Activated gamma-delta T cell (primary cell): Measurements from ENCODE around the gene CIP2A.

Experiments
- DNase-seq: peaks from one replicate; lab custom pipeline; 2025; lab: John Stamatoyannopoulos, UW

CIP2A gene

DNA sequence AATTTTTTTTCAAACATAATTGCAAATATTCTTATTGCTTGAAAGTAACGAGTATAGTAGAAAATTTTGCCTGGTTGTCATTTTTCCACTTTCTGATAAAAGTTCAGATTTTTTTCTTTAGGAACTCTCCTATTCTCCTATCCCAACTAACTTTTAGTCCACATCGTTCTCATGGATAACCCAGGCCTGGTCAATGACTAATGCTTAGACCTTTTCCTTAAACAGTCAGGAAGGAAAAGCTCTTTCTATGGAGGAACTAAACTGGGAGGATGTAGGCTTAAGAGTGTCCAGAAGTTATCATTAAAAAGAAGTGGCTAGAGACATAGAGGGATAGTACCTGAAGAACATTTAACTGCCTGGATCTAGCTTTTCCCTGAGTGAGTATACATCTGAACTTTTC, 26.7 kb downstream of the CIP2A start:
- DNase-seq, result no peak

- DNase-seq, result no peak
These were observed 33.2 kb downstream of the CIP2A start for GRCh38 chr3:108555966-108556581.

DNA sequence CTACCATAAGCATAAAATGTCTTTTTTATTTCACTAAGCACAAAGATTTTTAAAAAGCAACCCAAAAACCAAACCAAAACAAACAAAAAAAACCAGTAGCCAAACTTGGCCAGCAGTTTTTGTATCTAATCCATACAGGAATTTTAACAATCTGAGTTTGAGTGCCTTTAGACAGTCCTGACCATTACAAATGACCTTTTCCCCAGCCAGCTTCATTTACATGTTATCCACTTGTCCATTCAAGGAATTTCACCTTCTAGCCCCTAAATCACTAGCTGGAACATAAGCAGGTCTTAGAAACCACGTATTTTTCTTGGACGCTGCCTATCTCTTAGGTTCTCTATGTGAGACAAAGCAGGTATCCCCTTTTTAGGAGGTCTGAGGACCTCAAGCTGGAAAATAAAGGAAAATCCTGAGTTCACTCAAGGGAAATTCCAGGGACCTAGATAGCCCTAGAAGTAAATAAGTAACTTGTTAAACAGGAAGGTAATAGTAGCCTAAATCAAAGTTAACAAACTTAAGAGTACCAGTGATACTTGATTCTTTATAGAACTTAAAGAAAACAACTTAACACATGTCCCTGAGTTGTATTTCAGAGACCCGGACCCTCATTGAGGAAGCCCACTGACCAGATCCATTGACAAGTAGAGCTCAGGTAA, 34.2 kb downstream of the CIP2A start:
- no peak for DNase-seq

- DNase-seq, result no peak
These were observed 35.0 kb downstream of the CIP2A start for GRCh38 chr3:108554229-108554628.

DNA sequence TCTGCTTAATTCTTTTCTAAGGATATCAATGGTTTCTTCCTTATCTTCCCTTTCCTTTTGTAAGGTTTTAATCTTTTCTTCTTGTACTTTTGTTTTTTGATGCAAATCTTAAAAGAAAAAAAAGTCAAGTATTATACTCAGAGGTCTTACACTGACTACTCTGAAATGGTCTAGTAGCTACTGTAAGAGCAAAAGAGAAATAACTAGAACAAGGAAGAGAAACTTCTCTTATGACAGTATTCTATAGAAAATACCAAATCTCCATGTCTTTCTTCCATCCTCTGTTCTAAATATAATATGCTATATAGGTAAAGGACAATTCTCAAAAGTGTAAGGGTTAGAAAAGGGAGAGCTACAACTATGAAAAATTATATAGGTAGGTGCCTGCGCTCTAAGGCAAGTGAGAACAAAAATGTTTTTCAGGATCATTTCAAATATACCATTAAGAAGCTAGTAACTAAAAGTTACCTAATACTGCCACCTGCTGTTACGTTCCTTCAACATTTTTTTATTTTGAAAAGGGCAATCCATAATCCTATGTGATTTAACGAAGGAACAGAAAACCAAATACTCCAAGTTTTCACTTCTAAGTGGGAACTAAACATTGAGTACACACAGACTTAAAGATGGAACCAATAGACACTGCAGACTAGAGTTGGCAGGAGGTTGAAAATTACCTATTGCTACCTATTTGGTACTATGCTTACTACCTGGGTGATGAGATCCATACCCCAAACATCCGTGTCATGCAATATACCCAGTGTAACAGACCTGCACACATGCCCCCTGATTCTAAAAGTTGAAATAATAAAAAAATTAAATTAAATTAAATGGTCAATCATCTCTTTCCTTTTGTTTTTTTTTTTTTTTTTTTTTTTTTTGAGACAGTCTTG, 36.7 kb downstream of the CIP2A start:
- no peak for DNase-seq

GRCh38 chr3:108548886-108549285, 40.4 kb downstream of the CIP2A start:
- DNase-seq, result no peak

DNA sequence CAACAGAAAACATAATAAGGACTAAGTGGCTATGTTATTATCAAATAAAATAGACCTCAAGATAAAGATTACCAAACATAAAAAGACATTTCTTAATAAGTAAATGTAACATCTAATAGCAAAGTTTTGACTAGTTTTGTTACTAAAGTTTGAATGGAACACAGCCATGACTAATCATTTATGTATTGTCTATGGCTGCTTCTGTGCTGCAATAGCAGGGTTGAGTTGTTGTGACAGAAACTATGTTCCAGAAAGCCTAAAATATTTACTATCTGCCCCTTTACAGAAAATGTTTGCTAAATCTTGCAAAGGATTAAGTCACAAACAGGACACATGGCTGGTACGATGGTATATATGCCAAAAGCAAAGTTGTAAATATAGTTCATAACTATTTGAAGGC, 40.9 kb downstream of the CIP2A start:
- no peak for DNase-seq

DNA sequence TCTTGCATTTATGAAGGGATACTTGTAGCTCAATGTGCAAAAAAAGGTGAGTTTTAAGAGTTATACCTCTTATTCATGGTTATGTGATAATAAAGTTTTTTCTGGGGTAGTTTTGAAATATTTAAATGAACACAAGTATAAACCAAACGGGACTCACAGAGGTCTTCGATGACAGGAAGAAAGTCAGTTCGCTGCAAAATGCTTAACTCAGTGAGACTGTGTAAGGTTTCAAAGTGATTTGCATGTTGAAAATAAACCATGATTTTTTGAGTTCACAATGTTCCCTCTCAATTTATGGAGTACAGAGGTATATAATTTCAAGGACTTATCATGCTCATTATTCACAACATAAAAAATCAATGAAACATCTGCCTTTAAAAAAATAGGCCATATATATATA, 42.5 kb downstream of the CIP2A start:
- no peak for DNase-seq

GRCh38 chr3:108546247-108546646, 43.0 kb downstream of the CIP2A start:
- no peak for DNase-seq

GRCh38 chr3:108538083-108538482, 51.2 kb downstream of the CIP2A start:
- no peak for DNase-seq

DNA sequence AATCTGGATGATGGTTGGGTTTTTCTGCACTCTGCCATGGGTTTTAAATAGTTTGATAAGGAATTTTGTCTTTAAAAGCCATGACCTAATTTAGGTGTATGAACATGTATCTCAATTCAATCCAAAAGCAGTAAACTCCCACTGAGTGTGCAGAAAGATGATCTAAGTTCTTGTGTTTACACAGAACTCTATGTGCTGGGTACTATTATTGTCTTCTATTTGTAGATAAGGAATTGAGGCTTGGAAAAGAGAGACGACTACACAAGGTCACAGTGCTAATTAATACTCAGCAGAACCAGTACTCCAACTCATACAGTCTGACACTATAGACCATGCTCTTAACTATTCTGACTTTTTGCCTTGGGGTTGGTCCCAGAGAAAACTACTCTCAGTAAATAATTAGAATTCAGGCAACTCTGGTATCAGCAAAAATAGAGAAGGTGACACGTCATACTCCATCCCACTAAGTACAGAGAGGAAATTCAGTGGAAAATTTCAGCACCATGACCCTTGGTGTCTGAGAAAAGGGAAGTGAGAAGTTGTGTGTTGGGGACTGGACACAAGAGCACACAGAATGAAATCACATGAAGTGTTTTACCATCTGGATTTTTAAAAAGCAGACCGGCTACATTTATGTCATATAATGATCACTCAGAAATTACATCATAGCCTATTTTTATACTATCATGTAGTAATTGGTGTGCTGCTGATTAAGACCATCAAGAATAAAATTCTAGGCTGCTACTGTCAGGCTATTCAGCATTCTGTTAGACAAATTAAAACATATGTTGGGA, 60.6 kb downstream of the CIP2A start:
- DNase-seq, result no peak

GRCh38 chr3:108527817-108528216, 61.4 kb downstream of the CIP2A start:
- DNase-seq, result no peak

- no peak for DNase-seq
These were observed 62.1 kb downstream of the CIP2A start for GRCh38 chr3:108527109-108527508.

GRCh38 chr3:108525971-108526370, 63.3 kb downstream of the CIP2A start:
- no peak for DNase-seq

DNA sequence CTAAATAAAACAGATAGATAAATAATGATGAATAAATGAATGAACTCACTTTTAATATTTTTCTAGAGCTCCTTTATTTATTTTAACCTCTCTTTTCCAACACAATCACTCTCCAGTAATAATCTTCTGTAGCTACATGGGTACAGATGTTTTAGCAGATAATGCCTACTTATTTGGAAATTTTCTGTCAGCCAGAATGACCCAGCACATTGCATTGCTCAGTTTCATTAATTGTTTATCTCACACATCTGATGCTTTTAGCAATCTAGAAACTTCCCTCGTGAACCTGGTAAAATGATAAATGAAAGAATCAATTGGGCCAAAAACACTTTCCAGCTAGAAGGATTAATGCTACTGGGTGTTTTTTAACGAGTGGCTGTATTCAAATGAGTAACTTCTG, 64.0 kb downstream of the CIP2A start:
- DNase-seq, result no peak

DNA sequence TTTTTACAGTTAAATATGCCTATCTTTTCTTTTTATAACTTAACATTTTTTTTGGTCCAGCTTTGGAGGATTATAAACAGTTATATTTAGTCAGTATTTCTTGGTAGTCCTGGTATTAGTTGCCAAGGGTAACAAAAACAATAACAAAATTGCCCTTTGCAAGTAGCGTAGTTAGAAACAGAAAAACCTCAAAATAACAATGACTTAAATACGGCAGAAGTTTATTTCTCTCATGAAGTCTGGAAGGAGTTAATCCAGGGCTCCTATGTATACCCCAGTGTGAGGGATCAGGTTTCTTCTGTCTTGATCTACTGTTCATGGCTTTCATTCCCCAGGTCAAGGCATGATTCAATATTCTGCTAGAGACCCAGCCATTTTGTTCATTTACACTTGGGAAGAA, 64.7 kb downstream of the CIP2A start:
- no peak for DNase-seq

DNA sequence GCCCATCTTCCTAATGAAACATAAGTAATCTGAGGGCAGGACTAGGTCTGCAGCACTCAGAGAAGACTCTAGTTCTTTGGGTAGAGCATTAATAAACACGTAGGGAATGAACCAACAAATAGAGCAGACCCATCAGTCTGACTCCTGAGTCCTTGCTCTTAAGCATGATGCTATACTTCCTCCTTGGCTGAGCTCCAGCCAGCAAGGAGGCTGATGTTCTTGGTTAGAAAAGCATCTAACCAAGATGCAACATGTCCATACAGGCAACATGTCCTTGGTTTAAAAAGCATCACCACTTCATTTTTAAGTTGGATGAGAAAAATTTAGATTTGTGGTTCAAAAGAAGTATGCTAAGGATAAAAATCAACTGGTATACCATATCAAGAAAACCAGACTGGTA, 70.3 kb downstream of the CIP2A start:
- no peak for DNase-seq

- no peak for DNase-seq
These were observed 72.4 kb downstream of the CIP2A start for GRCh38 chr3:108516881-108517280.

DNA sequence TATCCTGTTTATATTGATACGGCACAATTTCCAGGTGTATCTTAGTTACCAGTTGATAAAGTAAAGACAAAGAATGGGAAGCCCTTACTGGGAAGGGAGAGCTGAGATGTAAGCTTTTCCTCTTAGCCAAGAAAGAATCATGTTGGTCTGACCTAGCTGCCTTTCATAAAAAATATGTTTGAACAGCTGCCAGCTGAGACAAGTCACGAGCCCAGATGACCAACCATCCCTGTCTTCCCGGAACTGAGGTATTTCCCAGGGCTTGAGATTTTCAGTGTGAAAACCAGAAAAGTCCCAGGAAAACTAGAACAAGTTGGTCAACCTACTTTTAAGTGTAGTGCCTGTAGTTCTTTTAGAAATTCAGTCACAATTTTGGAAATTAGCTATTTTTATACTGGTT, 75.3 kb downstream of the CIP2A start:
- no peak for DNase-seq

- no peak for DNase-seq
These were observed 76.6 kb downstream of the CIP2A start for GRCh38 chr3:108512671-108513070.

DNA sequence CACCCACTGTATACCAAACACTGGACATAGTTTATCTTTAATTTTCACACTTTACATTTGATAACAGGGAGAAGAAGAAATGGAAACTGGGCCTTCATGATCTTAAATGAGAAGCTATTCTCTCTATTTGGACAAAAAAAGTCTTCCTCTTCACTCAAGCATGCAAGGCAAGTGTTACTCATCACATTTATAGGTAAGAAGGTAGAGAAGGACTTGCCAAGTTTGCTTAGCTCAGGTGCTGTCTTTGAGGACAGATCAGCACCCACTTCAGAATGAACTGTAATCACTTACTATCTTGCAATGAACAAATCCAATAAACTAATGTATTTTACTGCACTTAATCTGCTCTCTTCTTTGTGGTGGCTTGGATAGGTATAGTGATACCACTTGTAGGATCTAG, 77.7 kb downstream of the CIP2A start:
- no peak for DNase-seq

DNA sequence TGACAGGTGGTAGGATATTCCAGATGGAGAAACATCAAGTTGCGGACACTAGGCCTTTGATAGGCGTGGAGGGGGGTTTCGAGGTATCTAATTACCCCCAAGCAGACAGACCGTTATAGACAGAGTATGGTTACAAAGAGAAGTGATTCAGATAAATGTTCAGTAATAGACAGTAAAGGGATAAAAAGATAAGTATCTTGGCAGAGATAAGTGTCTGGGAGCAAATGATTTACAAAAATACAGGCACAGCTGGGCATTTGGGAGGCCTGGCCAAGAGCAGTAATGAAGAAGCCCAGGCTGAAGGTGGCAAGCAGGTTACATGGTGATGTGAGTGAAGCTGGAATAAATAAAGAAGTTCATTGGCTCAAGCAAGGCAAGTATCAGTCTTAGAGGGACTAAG, 78.2 kb downstream of the CIP2A start:
- no peak for DNase-seq
